Neuronal stem cell (in vitro differentiated cells): ENCODE results near the gene PTPN3.

Experiments used
- DNase-seq: peaks from one replicate; pipeline ENCODE4 v3.0.0-alpha.2; 2013; ENCODE audit warnings: low spot score
- H2AFZ ChIP-seq: one replicate; pipeline ENCODE4 v1.6.1; 2013; ENCODE audit warnings: mild to moderate bottlenecking, low read length, inconsistent platforms
- H2AK5ac ChIP-seq: 2 replicates; pipeline ENCODE4 v1.6.1; 2013; ENCODE audit warnings: low read depth, mild to moderate bottlenecking, inconsistent platforms, low read length, moderate library complexity, mixed read lengths
- H2BK120ac ChIP-seq: 2 replicates; pipeline ENCODE4 v1.6.1; 2013; ENCODE audit warnings: low read depth, mild to moderate bottlenecking, inconsistent platforms, low read length, moderate library complexity, mixed read lengths
- H2BK12ac ChIP-seq: one replicate; pipeline ENCODE4 v1.6.1; 2013; ENCODE audit warnings: low read length, inconsistent platforms
- H2BK15ac ChIP-seq: 2 replicates; pipeline ENCODE4 v1.6.1; 2013; ENCODE audit warnings: mild to moderate bottlenecking, low read length, inconsistent platforms, mixed read lengths
- H2BK5ac ChIP-seq: one replicate; pipeline ENCODE4 v1.6.1; 2013; ENCODE audit warnings: inconsistent platforms, mild to moderate bottlenecking, low read length, moderate library complexity
- H3K14ac ChIP-seq: one replicate; pipeline ENCODE4 v1.6.1; 2013; ENCODE audit warnings: low read length, inconsistent platforms
- H3K18ac ChIP-seq: 2 replicates; pipeline ENCODE4 v1.6.1; 2013; ENCODE audit warnings: low read length, inconsistent platforms
- H3K23ac ChIP-seq: 2 replicates; pipeline ENCODE4 v1.6.1; 2013; ENCODE audit warnings: low read depth, mild to moderate bottlenecking, mixed read lengths, low read length, inconsistent platforms; ENCODE audit not compliant: poor library complexity
- H3K27ac ChIP-seq: replicated peaks from 3 replicates; pipeline ENCODE4 v1.5.1; 2013; ENCODE audit warnings: low read length, inconsistent platforms
- H3K27me3 ChIP-seq, 3 experiments: 2 replicates each; pipeline ENCODE4 v1.6.1; 2013; ENCODE audit warnings: low read length in 3 of 3, mild to moderate bottlenecking in 2 of 3, inconsistent platforms in 1 of 3, low read depth in 1 of 3, mixed read lengths in 1 of 3, moderate library complexity in 1 of 3; ENCODE audit not compliant: control insufficient read depth in 3 of 3, insufficient read depth in 3 of 3
- H3K36me3 ChIP-seq, 2 donors: replicated peaks in 1 of 2; 2 replicates each; pipeline ENCODE4 v1.6.1; 2013; ENCODE audit warnings: low read length in 2 of 2; ENCODE audit not compliant: control insufficient read depth in 2 of 2, insufficient read depth in 2 of 2
- H3K4ac ChIP-seq: 2 replicates; pipeline ENCODE4 v1.6.1; 2013; ENCODE audit warnings: inconsistent platforms, mild to moderate bottlenecking, low read length, moderate library complexity
- H3K4me1 ChIP-seq, 2 donors: 1 replicate in 1 of 2; 2 replicates in 1 of 2; pipeline ENCODE4 v1.6.1; 2013; ENCODE audit warnings: low read length in 2 of 2, low read depth in 1 of 2; ENCODE audit not compliant: control insufficient read depth in 2 of 2, insufficient read depth in 1 of 2
- H3K4me2 ChIP-seq: one replicate; pipeline ENCODE4 v1.6.1; 2013; ENCODE audit warnings: mild to moderate bottlenecking, low read length, inconsistent platforms; ENCODE audit not compliant: insufficient read depth, poor library complexity, severe bottlenecking
- H3K4me3 ChIP-seq, 2 donors: 2 replicates each; pipeline ENCODE4 v1.5.1; 2013; ENCODE audit warnings: low read length in 2 of 2, mild to moderate bottlenecking in 2 of 2, inconsistent platforms in 1 of 2, moderate library complexity in 1 of 2
- H3K79me1 ChIP-seq: one replicate; pipeline ENCODE4 v1.6.1; 2013; ENCODE audit warnings: low read depth, mild to moderate bottlenecking, inconsistent platforms, low read length, moderate library complexity
- H3K9ac ChIP-seq: one replicate; pipeline ENCODE4 v1.6.1; 2013; ENCODE audit warnings: mild to moderate bottlenecking, low read depth, low read length, inconsistent platforms; ENCODE audit not compliant: poor library complexity
- H3K9me3 ChIP-seq, 2 donors: replicated peaks in 1 of 2; 2 replicates each; pipeline versions ENCODE3 to v1.6.1; 2013; ENCODE audit warnings: low read length in 2 of 2, mild to moderate bottlenecking in 2 of 2, inconsistent platforms in 1 of 2, low read depth in 1 of 2, mixed read lengths in 1 of 2, moderate library complexity in 1 of 2; ENCODE audit not compliant: control insufficient read depth in 2 of 2, insufficient read depth in 1 of 2
- H4K8ac ChIP-seq: one replicate; pipeline ENCODE4 v1.6.1; 2013; ENCODE audit warnings: low read depth, mild to moderate bottlenecking, inconsistent platforms, low read length, moderate library complexity
- H4K91ac ChIP-seq: one replicate; pipeline ENCODE4 v1.6.1; 2013; ENCODE audit warnings: low read length, low read depth, mild to moderate bottlenecking, inconsistent platforms; ENCODE audit not compliant: poor library complexity
- WGBS, 2 donors: extraction: QIAGEN DNeasy Blood & Tissue Kit; methylation state at CpG; one replicate each; pipeline ENCODE4 v1.1.7; 2013; ENCODE audit warnings: missing lambda C conversion rate in 2 of 2, mixed read lengths in 1 of 2; ENCODE audit not compliant: insufficient read length in 2 of 2, insufficient replicate concordance in 1 of 2; ENCODE audit errors: extremely low coverage in 2 of 2; 5-methylcytosine and 5-hydroxymethylcytosine counted together

The PTPN3 gene

GRCh38 chr9:109385499-109385898 lies 112.6 kb downstream of the PTPN3 start:
- H2BK12ac ChIP-seq: no peak overlapping the region
- H3K23ac ChIP-seq: no peak overlapping the region
- H3K9me3 ChIP-seq: peaks cover 0 to 2% of the 10 kb centered on the region in 2 donors
- H3K4me3 ChIP-seq: no peak overlapping the region
- H3K4me2 ChIP-seq: no peak overlapping the region
- no peak overlapping the region for H3K27ac ChIP-seq
- H3K79me1 ChIP-seq: no peaks in the 10 kb centered on the region
- H3K18ac ChIP-seq: no peak overlapping the region
- H3K27me3 ChIP-seq: no peaks in the 10 kb centered on the region
- no CpG with 5 or more reads among the region's 3 CpGs for WGBS, 2 donors
- H4K91ac ChIP-seq: no peak overlapping the region
- no peak overlapping the region for H2BK15ac ChIP-seq
- no peaks in the 10 kb centered on the region for H3K36me3 ChIP-seq
- H2BK5ac ChIP-seq: no peak overlapping the region
- H2AK5ac ChIP-seq: no peak overlapping the region
- DNase-seq: no peak
- H4K8ac ChIP-seq: no peak overlapping the region
- no peak overlapping the region for H3K4ac ChIP-seq
- H3K9ac ChIP-seq: no peak overlapping the region
- no peak overlapping the region for H2BK120ac ChIP-seq
- H3K4me1 ChIP-seq: peaks cover 0 to 9% of the 10 kb centered on the region in 2 donors
- H3K14ac ChIP-seq: no peak overlapping the region
- no peak overlapping the region for H2AFZ ChIP-seq

GRCh38 chr9:109383947-109384346 lies 114.2 kb downstream of the PTPN3 start:
- Histone ChIP-seq H3K14ac (no peak overlapping the region), H3K27ac (no peak overlapping the region), H3K23ac (no peak overlapping the region), H3K9ac (no peak overlapping the region), H2BK120ac (no peak overlapping the region), H3K4me1 (peaks cover 0 to 8% of the 10 kb centered on the region in 2 donors), H3K36me3 (no peaks in the 10 kb centered on the region), H3K79me1 (no peaks in the 10 kb centered on the region), H3K18ac (no peak overlapping the region), H3K4me3 (no peak overlapping the region), H3K4ac (no peak overlapping the region), H4K8ac (peak overlapping the region; percentile 7), H2BK5ac (no peak overlapping the region), H2BK12ac (no peak overlapping the region), H2BK15ac (no peak overlapping the region), H3K9me3 (peaks cover 2% of the 10 kb centered on the region in 2 donors), H2AFZ (no peak overlapping the region), H3K27me3 (no peaks in the 10 kb centered on the region), H2AK5ac (no peak overlapping the region), H3K4me2 (no peak overlapping the region), H4K91ac (no peak overlapping the region)
- DNase-seq: no peak
- no CpG with 5 or more reads among the region's 10 CpGs for WGBS, 2 donors

GRCh38 chr9:109383356-109383755 lies 114.8 kb downstream of the PTPN3 start:
- Histone ChIP-seq H2BK120ac (no peak overlapping the region), H3K79me1 (no peaks in the 10 kb centered on the region), H4K91ac (no peak overlapping the region), H3K18ac (no peak overlapping the region), H3K27me3 (no peaks in the 10 kb centered on the region), H3K27ac (no peak overlapping the region), H3K23ac (no peak overlapping the region), H4K8ac (no peak overlapping the region), H3K4me2 (no peak overlapping the region), H3K9me3 (peaks cover 4 to 8% of the 10 kb centered on the region in 2 donors), H2AK5ac (no peak overlapping the region), H3K4ac (no peak overlapping the region), H3K4me3 (no peak overlapping the region), H3K14ac (no peak overlapping the region), H2BK12ac (no peak overlapping the region), H3K4me1 (peaks cover 0 to 4% of the 10 kb centered on the region in 2 donors), H3K36me3 (no peaks in the 10 kb centered on the region), H2BK5ac (no peak overlapping the region), H3K9ac (no peak overlapping the region), H2AFZ (no peak overlapping the region), H2BK15ac (no peak overlapping the region)
- DNase-seq: no peak
- no CpG with 5 or more reads among the region's 15 CpGs for WGBS, 2 donors

GRCh38 chr9:109382585-109382984 lies 115.5 kb downstream of the PTPN3 start:
- no peak for DNase-seq
- H3K79me1 ChIP-seq: no peaks in the 10 kb centered on the region
- H2BK12ac ChIP-seq: no peak overlapping the region
- H2BK5ac ChIP-seq: no peak overlapping the region
- no peak overlapping the region for H2BK120ac ChIP-seq
- H3K36me3 ChIP-seq: no peaks in the 10 kb centered on the region
- H2AK5ac ChIP-seq: no peak overlapping the region
- no peak overlapping the region for H2AFZ ChIP-seq
- H3K18ac ChIP-seq: no peak overlapping the region
- no peak overlapping the region for H3K4me2 ChIP-seq
- H3K27ac ChIP-seq: no peak overlapping the region
- no peak overlapping the region for H3K4me3 ChIP-seq
- no peak overlapping the region for H4K91ac ChIP-seq
- H3K4ac ChIP-seq: no peak overlapping the region
- H3K4me1 ChIP-seq: no peaks in the 10 kb centered on the region
- H3K14ac ChIP-seq: no peak overlapping the region
- no peak overlapping the region for H4K8ac ChIP-seq
- no peaks in the 10 kb centered on the region for H3K27me3 ChIP-seq
- H3K9me3 ChIP-seq: peaks cover 4 to 9% of the 10 kb centered on the region in 2 donors
- H3K9ac ChIP-seq: no peak overlapping the region
- H3K23ac ChIP-seq: no peak overlapping the region
- H2BK15ac ChIP-seq: no peak overlapping the region
- no CpG with 5 or more reads among the region's 3 CpGs for WGBS, 2 donors
